HG02884 (cell line): ENCODE data around the gene CGB8.
"Not testable (repeated sequence)": the region's sequence is repeated elsewhere in the genome, so short reads cannot be mapped to it uniquely, and the experiment has no call there.

Experiments used
- ATAC-seq: cut with Tn5 transposase; IDR thresholded peaks from one replicate; pipeline ENCODE4 v1.9.1; 2021; ENCODE audit warnings: mild to moderate bottlenecking, moderate library complexity; ENCODE audit not compliant: unreplicated experiment

CGB8 gene

GRCh38 chr19:49031642-49032301, 17.1 kb downstream of the CGB8 start, which contains the start of gene CGB2:
Gene CGB2 (plus strand): TSS chr19:49031890. CDS start chr19:49032096, 206 bp downstream.
- not testable (repeated sequence) for ATAC-seq

GRCh38 chr19:49030323-49030722, 18.6 kb downstream of the CGB8 start:
- ATAC-seq = not testable (repeated sequence)

- ATAC-seq = not testable (repeated sequence)
Measured at GRCh38 chr19:49029749-49030148, 19.2 kb downstream of the CGB8 start.

- ATAC-seq = not testable (repeated sequence)
Measured at GRCh38 chr19:49028686-49029085, 20.2 kb downstream of the CGB8 start.

GRCh38 chr19:49025599-49025998, 23.3 kb downstream of the CGB8 start:
- not testable (repeated sequence) for ATAC-seq

- ATAC-seq = not testable (repeated sequence)
Measured at GRCh38 chr19:49025088-49025487, 23.8 kb downstream of the CGB8 start.

GRCh38 chr19:49024233-49024632, 24.7 kb downstream of the CGB8 start, which contains the start of gene CGB3:
Gene CGB3 (minus strand): TSS chr19:49024333. CDS start chr19:49023971, 362 bp downstream.
- not testable (repeated sequence) for ATAC-seq

- no peak for ATAC-seq
Measured at GRCh38 chr19:49022116-49022515, 26.8 kb downstream of the CGB8 start.

- no peak for ATAC-seq
Measured at GRCh38 chr19:49020931-49021895, 27.7 kb downstream of the CGB8 start.

- no peak for ATAC-seq
Measured at GRCh38 chr19:49020342-49020741, 28.6 kb downstream of the CGB8 start.

GRCh38 chr19:49019242-49019932, 29.5 kb downstream of the CGB8 start:
- ATAC-seq = no peak

GRCh38 chr19:49018388-49019241, 30.3 kb downstream of the CGB8 start:
- not testable (repeated sequence) for ATAC-seq

- ATAC-seq = no peak
Measured at GRCh38 chr19:49017666-49018351, 31.1 kb downstream of the CGB8 start.

- ATAC-seq = no peak
Measured at GRCh38 chr19:49017041-49017665, 31.8 kb downstream of the CGB8 start, which contains the start of gene LHB. Gene LHB (minus strand): TSS chr19:49017091. CDS start chr19:49017081, 10 bp downstream.

GRCh38 chr19:49016067-49016839, 32.7 kb downstream of the CGB8 start:
- no peak for ATAC-seq

GRCh38 chr19:49014870-49015255, 34.0 kb downstream of the CGB8 start:
- no peak for ATAC-seq

GRCh38 chr19:49014123-49014869, 34.6 kb downstream of the CGB8 start:
- no peak for ATAC-seq
